HepG2 (cell line): Measurements from ENCODE around the gene PCSK7. TPM values are rescaled to one million over a fixed set of nuclear protein-coding genes. Genes with fewer than 3 reads are reported as not detected.

ENCODE experiments used
- ATAC-seq: fragments of 200-7000 bp; cut with Tn5 transposase; 3 replicates; pipeline ENCODE4 v1.9.1; 2020; ENCODE audit warnings: mild to moderate bottlenecking, moderate library complexity
- BruUV-seq: library from RNA; stranded (reverse); fragments of 400-500 nt; replicated peaks from 2 replicates; lab custom pipeline; 2021; lab: Mats Ljungman, UMichigan
- CTCF ChIA-PET: fragments of 300-600 bp; formaldehyde crosslinking; extraction: SDS; loops from one replicate; lab custom pipeline; 2021; ENCODE audit warnings: low total read pairs, inconsistent platforms, low intra/inter-chr PET ratio; lab: Yijun Ruan, JAX
- POLR2A ChIA-PET: fragments of 350-600 bp; sonication (Branson Sonifier 250); formaldehyde crosslinking; loops from one replicate; lab custom pipeline; 2020; ENCODE audit warnings: antibody characterized with exemption, inconsistent platforms; lab: Yijun Ruan, JAX
- DNase-seq: peaks from one replicate; pipeline ENCODE4 v3.0.0-alpha.2; 2015; ENCODE audit warnings: low spot score
- FAIRE-seq: peaks from 3 replicates; lab custom pipeline; 2011; peaks lifted over from hg19 to GRCh38; lab: Jason Lieb, UNC
- H2AFZ ChIP-seq: one replicate; pipeline ENCODE4 v1.6.1; 2011; ENCODE audit warnings: low read length, inconsistent platforms
- H3K27ac ChIP-seq: fragments of 300-600 bp; 3 replicates; pipeline ENCODE4 v1.8.0; 2011; ENCODE audit warnings: mixed run types, mild to moderate bottlenecking, mixed read lengths, low read length, inconsistent platforms; ENCODE audit not compliant: insufficient read depth; ENCODE audit errors: extremely low read length
- H3K27me3 ChIP-seq, 2 experiments: fragments of 200-600 bp in 1 of 2; 2 replicates in 1 of 2; 3 replicates in 1 of 2; pipeline versions ENCODE4 v1.6.0 to v1.8.0; 2011; ENCODE audit warnings: low read length in 2 of 2, mild to moderate bottlenecking in 2 of 2, moderate library complexity in 2 of 2, inconsistent platforms in 1 of 2; ENCODE audit not compliant: insufficient read depth in 2 of 2, control insufficient read depth in 1 of 2
- H3K36me3 ChIP-seq, 2 experiments: fragments of 200-600 bp in 1 of 2; replicated peaks in 1 of 2; 2 replicates in 1 of 2; 3 replicates in 1 of 2; pipeline versions ENCODE4 v1.5.1 to v1.8.0; 2011; ENCODE audit warnings: low read length in 2 of 2, inconsistent platforms in 1 of 2; ENCODE audit not compliant: insufficient read depth in 2 of 2, control insufficient read depth in 1 of 2
- H3K4me1 ChIP-seq: 2 replicates; pipeline ENCODE4 v1.5.1; 2012; ENCODE audit warnings: low read length, inconsistent platforms; ENCODE audit not compliant: insufficient read depth
- H3K4me2 ChIP-seq: 2 replicates; pipeline ENCODE4 v1.6.0; 2011; ENCODE audit warnings: low read depth, low read length, inconsistent platforms
- H3K4me3 ChIP-seq, 3 experiments: fragments of 200-600 bp in 1 of 3; sonication (generic), shearing (Covaris generic) in 1 of 3; replicated peaks in 1 of 3; 2 replicates each; pipeline ENCODE4 v1.5.1; 2011 to 2016; ENCODE audit warnings: low read length in 3 of 3, inconsistent platforms in 2 of 3, low read depth in 2 of 3, mild to moderate bottlenecking in 2 of 3, control low read depth in 1 of 3, mixed read lengths in 1 of 3; ENCODE audit not compliant: insufficient read depth in 1 of 3
- H3K79me2 ChIP-seq: one replicate; pipeline ENCODE4 v1.6.1; 2011; ENCODE audit warnings: low read length, inconsistent platforms; ENCODE audit not compliant: insufficient read depth
- H3K9ac ChIP-seq: 2 replicates; pipeline ENCODE4 v1.6.0; 2011; ENCODE audit warnings: mild to moderate bottlenecking, low read depth, low read length, inconsistent platforms; ENCODE audit not compliant: insufficient read depth
- H3K9me3 ChIP-seq: 2 replicates; pipeline ENCODE4 v1.5.1; 2012; ENCODE audit warnings: mild to moderate bottlenecking, low read length
- H4K20me1 ChIP-seq: 2 replicates; pipeline ENCODE4 v1.6.0; 2011; ENCODE audit warnings: inconsistent platforms, mild to moderate bottlenecking, low read length, moderate library complexity; ENCODE audit not compliant: insufficient read depth
- AKNA ChIP-seq: sonication (generic); formaldehyde crosslinking; IDR thresholded peaks from 2 replicates; pipeline ENCODE4 v1.4.0; 2020; ENCODE audit warnings: missing genetic modification reagents, borderline replicate concordance
- NFE2 ChIP-seq: sonication (generic); formaldehyde crosslinking; IDR thresholded peaks from 2 replicates; pipeline ENCODE4 v1.4.0; 2020; ENCODE audit warnings: missing genetic modification reagents
- NFE2L2 ChIP-seq: fragments of 150-350 bp; IDR thresholded peaks from 2 replicates; pipeline ENCODE4 v1.6.1; 2014; ENCODE audit warnings: low read length
- NFKB2 ChIP-seq: sonication (generic); formaldehyde crosslinking; IDR thresholded peaks from 2 replicates; pipeline ENCODE4 v1.4.0; 2020; ENCODE audit warnings: missing genetic modification reagents, borderline replicate concordance
- RELA ChIP-seq: sonication (generic); formaldehyde crosslinking; IDR thresholded peaks from 2 replicates; pipeline ENCODE4 v1.4.0; 2020; ENCODE audit warnings: missing genetic modification reagents
- ZBTB26 ChIP-seq: IDR thresholded peaks from 2 replicates; pipeline ENCODE4 v1.6.1; 2016; ENCODE audit warnings: missing compliant biosample characterization, missing genetic modification reagents, borderline replicate concordance
- ZNF232 ChIP-seq: sonication (generic); formaldehyde crosslinking; IDR thresholded peaks from 2 replicates; pipeline ENCODE4 v1.4.0; 2020; ENCODE audit warnings: missing genetic modification reagents, borderline replicate concordance
- ZNF619 ChIP-seq: sonication (generic); formaldehyde crosslinking; IDR thresholded peaks from 2 replicates; pipeline ENCODE4 v1.4.0; 2020; ENCODE audit warnings: mild to moderate bottlenecking, missing genetic modification reagents
- WGBS: methylation state at CpG from one replicate; pipeline ENCODE4 v1.1.6; 2017; ENCODE audit warnings: low lambda C conversion rate; 5-methylcytosine and 5-hydroxymethylcytosine counted together
- in situ Hi-C: cut with HindIII; loops from 2 replicates; pipeline ENCODE4 v1.10.0; 2017; ENCODE audit warnings: low pct_unique_long_range_greater_than_20kb; ENCODE audit not compliant: extremely low pct_ligation_motif_present
- intact Hi-C: fragments of 100-400 bp; cut with micrococcal nuclease; formaldehyde crosslinking; loops from one replicate; pipeline ENCODE4 v1.10.0; 2022; ENCODE audit not compliant: unreplicated experiment
- polyA plus RNA-seq, 8 experiments: library from polyadenylated mRNA; depleted of rRNA in 3 of 8; stranded (reverse) in 7 of 8; unstranded in 1 of 8; fragments of >200 nt; fragmentation: Illumina TruSeq in 4 of 8; extraction: Trizol in 4 of 8; gene quantifications; 2 replicates each; pipeline versions ENCODE4 v1.2.1 to v1.2.3, GENCODE V29; 2011 to 2016; ENCODE audit warnings: low read depth in 4 of 8, missing spikeins in 1 of 8, mixed read lengths in 1 of 8; ENCODE audit not compliant: insufficient read depth in 1 of 8
- total RNA-seq, 5 experiments: library from RNA; depleted of rRNA; stranded (reverse); fragments of >200 nt; fragmentation: Illumina TruSeq; extraction: Trizol; gene quantifications; 2 replicates each; pipeline ENCODE4 v1.2.3, GENCODE V29; 2016; ENCODE audit warnings: low read depth in 1 of 5

PCSK7 gene
- total and polyA plus RNA-seq, 2 of the 13 experiments (the other 11 are each of a cell fraction or from before 2014, with no cell fraction given), result 13.4 to 13.8 TPM

DNA sequence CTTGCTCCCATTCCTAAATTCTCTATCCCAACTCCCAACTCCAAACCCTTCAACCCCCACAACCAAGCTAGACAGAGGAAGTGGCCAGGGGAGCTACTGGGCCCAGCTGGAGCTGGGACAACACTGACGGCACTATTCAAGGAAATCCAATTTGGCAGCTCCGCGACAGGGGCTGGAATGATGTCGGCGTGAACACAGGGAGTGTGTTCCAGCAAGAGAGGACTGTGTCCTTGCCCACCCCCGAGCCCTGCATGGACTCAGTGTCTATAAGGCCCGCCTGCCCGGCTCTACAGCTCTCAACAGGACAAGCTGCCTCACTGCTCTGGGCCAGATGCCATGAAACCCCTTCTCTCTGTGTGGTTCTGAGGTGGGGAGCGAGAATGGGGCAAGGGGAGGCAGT is 11.3 kb downstream of the PCSK7 start:
- no peak for FAIRE-seq
- no peak for DNase-seq
- Histone ChIP-seq H3K27ac (no peak overlapping the region), H3K9me3 (no peaks in the 10 kb centered on the region), H3K79me2 (no peaks in the 10 kb centered on the region)
- no TSS peak for BruUV-seq
- no peak for ATAC-seq
- no peak for TF ChIP-seq NFE2
- TF ChIP-seq, all 625 proteins: peak for 0
- 95% methylated on average over 9 of the region's 9 CpGs for WGBS
- Histone ChIP-seq H3K9ac (no peak overlapping the region), H2AFZ (no peak overlapping the region), H3K27me3 (no peaks in the 10 kb centered on the region), H3K4me1 (peaks cover 16% of the 10 kb centered on the region), H3K36me3 (peaks cover 0 to 20% of the 10 kb centered on the region in 2 experiments; a peak in 2 of 5 replicates), H3K4me2 (no peak overlapping the region), H4K20me1 (no peaks in the 10 kb centered on the region), H3K4me3 (no peak overlapping the region)
- ChIA-PET POLR2A (no interaction called here), CTCF (no interaction called here)
- in situ Hi-C loops (loop anchor here (5.0 kb wide), 1 partner anchor 38 kb away; no protein-coding TSS in a partner anchor), intact Hi-C loops (loop anchor here (10.0 kb wide), 1 partner anchor 116 kb away; no protein-coding TSS in a partner anchor)

GRCh38 chr11:117219995-117220394 is 11.9 kb downstream of the PCSK7 start:
- H3K4me3 ChIP-seq, result no peak overlapping the region
- POLR2A ChIA-PET, result no interaction called here
- CTCF ChIA-PET, result no interaction called here
- no peak for DNase-seq
- H3K27ac ChIP-seq, result no peak overlapping the region
- ATAC-seq, result no peak
- H3K27me3 ChIP-seq, result no peaks in the 10 kb centered on the region
- no peak for TF ChIP-seq NFKB2 (CRISPR knock-in tag)
- no peak for TF ChIP-seq NFE2L2
- TF ChIP-seq AKNA (CRISPR knock-in tag), result no peak
- no peak for TF ChIP-seq RELA (CRISPR knock-in tag)
- TF ChIP-seq ZBTB26 (CRISPR knock-in tag), result no peak
- TF ChIP-seq ZNF232 (CRISPR knock-in tag), result no peak
- no peak for TF ChIP-seq ZNF619 (CRISPR knock-in tag)
- TF ChIP-seq, all 625 proteins: peak for 0
- BruUV-seq, result no TSS peak
- Histone ChIP-seq H3K9ac (no peak overlapping the region), H3K4me1 (peaks cover 12% of the 10 kb centered on the region), H3K4me2 (no peak overlapping the region), H2AFZ (no peak overlapping the region), H3K36me3 (peaks cover 0 to 20% of the 10 kb centered on the region in 2 experiments; a peak in 2 of 5 replicates), H3K79me2 (no peaks in the 10 kb centered on the region), H4K20me1 (no peaks in the 10 kb centered on the region), H3K9me3 (no peaks in the 10 kb centered on the region)
- WGBS, result 94% methylated on average over 4 of the region's 4 CpGs
- in situ Hi-C loops (loop anchor here (5.0 kb wide), 1 partner anchor 38 kb away; no protein-coding TSS in a partner anchor), intact Hi-C loops (loop anchor here (10.0 kb wide), 1 partner anchor 115 kb away; no protein-coding TSS in a partner anchor)
- no peak for FAIRE-seq
